MM.1S (cell line): ENCODE results near the gene SLC25A11.

Source experiments
- DNase-seq: peaks from one replicate; pipeline ENCODE4 v3.0.0-alpha.2; 2015
- H2AFZ ChIP-seq: fragments of 300-600 bp; sonication (generic); 2 replicates; pipeline ENCODE4 v1.6.0; 2016; ENCODE audit warnings: antibody characterized with exemption, low read length
- H3F3A ChIP-seq: fragments of 300-600 bp; sonication (generic); 2 replicates; pipeline ENCODE4 v1.6.1; 2016; ENCODE audit warnings: mild to moderate bottlenecking, antibody characterized with exemption, low read length, moderate library complexity, mixed read lengths; ENCODE audit not compliant: insufficient read depth
- H3K27ac ChIP-seq: fragments of 300-600 bp; sonication (generic); 2 replicates; pipeline ENCODE4 v1.5.1; 2016; ENCODE audit warnings: mild to moderate bottlenecking, low read length
- H3K27me3 ChIP-seq: fragments of 300-600 bp; sonication (generic); replicated peaks from 2 replicates; pipeline ENCODE4 v1.6.0; 2016; ENCODE audit warnings: low read length; ENCODE audit not compliant: insufficient read depth
- H3K36me3 ChIP-seq: fragments of 300-600 bp; sonication (generic); replicated peaks from 2 replicates; pipeline ENCODE4 v1.6.1; 2016; ENCODE audit warnings: mild to moderate bottlenecking, low read length, mixed read lengths; ENCODE audit not compliant: insufficient read depth
- H3K4me1 ChIP-seq: fragments of 300-600 bp; sonication (generic); 2 replicates; pipeline ENCODE4 v1.6.1; 2016; ENCODE audit warnings: low read length, mixed read lengths
- H3K4me2 ChIP-seq: fragments of 300-600 bp; sonication (generic); 2 replicates; pipeline ENCODE4 v1.6.0; 2016; ENCODE audit warnings: low read depth, low read length
- H3K4me3 ChIP-seq: fragments of 300-600 bp; sonication (generic); 2 replicates; pipeline ENCODE4 v1.5.1; 2016; ENCODE audit warnings: low read length, mixed read lengths
- H3K79me2 ChIP-seq: fragments of 300-600 bp; sonication (generic); 2 replicates; pipeline ENCODE4 v1.6.1; 2016; ENCODE audit warnings: mixed run types, low read length, mixed read lengths
- H3K9ac ChIP-seq: fragments of 300-600 bp; sonication (generic); 2 replicates; pipeline ENCODE4 v1.6.1; 2016; ENCODE audit warnings: low read length, mixed read lengths
- H3K9me2 ChIP-seq: fragments of 300-600 bp; sonication (generic); replicated peaks from 2 replicates; pipeline ENCODE4 v1.6.1; 2016; ENCODE audit warnings: mild to moderate bottlenecking, low read length, mixed read lengths; ENCODE audit not compliant: insufficient read depth
- H3K9me3 ChIP-seq: fragments of 300-600 bp; sonication (generic); replicated peaks from 2 replicates; pipeline ENCODE4 v1.6.1; 2016; ENCODE audit warnings: mild to moderate bottlenecking, low read length, mixed read lengths; ENCODE audit not compliant: insufficient read depth
- H4K20me1 ChIP-seq: fragments of 300-600 bp; sonication (generic); 2 replicates; pipeline ENCODE4 v1.6.1; 2016; ENCODE audit warnings: mild to moderate bottlenecking, low read length, moderate library complexity, mixed read lengths; ENCODE audit not compliant: insufficient read depth
- CTCF ChIP-seq: fragments of 300-600 bp; sonication (generic); IDR thresholded peaks from 2 replicates; pipeline ENCODE4 v1.5.1; 2016; ENCODE audit warnings: antibody characterized with exemption, low read length, mixed read lengths
- EZH2 ChIP-seq: fragments of 300-600 bp; sonication (generic); optimal IDR thresholded peaks from 2 replicates; pipeline ENCODE3; 2017; ENCODE audit warnings: low read depth, mild to moderate bottlenecking, antibody characterized with exemption, low read length, mixed read lengths
- EZH2phosphoT487 ChIP-seq: fragments of 300-600 bp; sonication (generic); IDR thresholded peaks from 2 replicates; pipeline ENCODE4 v1.6.1; 2018; ENCODE audit warnings: antibody characterized with exemption, low read length

The SLC25A11 gene

GRCh38 chr17:4895121-4895520 is 44.7 kb downstream of the SLC25A11 start:
- TF ChIP-seq EZH2 (no peak), EZH2phosphoT487 (no peak), CTCF (no peak)

DNA sequence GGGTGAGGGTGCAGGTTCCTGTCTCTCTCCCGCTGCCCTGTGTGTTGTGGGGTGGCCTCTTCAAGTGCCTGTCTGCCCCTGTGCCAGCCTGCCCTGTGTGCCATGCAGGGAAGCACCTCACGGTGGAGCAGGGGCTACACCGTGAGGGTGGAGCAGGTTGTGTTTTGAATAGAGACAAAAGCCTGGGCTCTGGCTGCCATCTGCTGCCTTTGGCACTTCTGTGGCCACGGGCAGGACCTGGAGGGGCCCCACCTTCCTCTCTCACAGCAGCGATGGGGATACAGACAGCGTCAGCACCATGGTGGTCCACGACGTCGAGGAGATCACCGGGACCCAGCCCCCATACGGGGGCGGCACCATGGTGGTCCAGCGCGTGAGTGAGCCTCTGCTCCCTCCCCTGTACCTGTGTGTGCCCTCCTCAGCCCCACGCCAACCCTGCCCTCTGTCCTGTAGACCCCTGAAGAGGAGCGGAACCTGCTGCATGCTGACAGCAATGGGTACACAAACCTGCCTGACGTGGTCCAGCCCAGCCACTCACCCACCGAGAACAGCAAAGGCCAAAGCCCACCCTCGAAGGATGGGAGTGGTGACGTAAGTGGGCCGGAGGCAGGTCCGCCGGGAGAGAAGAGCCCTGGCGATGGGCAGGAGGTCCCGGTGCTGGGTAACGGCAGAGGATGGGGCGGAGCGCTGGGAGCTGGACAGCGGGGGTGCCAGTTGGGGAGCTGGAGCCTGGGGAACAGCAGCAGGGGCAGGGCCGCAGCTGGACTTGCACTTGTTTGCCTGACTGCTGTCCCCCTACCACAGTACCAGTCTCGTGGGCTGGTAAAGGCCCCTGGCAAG is 45.9 kb downstream of the SLC25A11 start:
- H3K36me3 ChIP-seq = no peaks in the 10 kb centered on the region
- H3K79me2 ChIP-seq = no peaks in the 10 kb centered on the region
- H3K9ac ChIP-seq = no peak overlapping the region

More at GRCh38 chr17:4895121-4895520, 44.7 kb downstream of the SLC25A11 start:
- Histone ChIP-seq H3K4me2 (no peak overlapping the region), H3K9me2 (no peaks in the 10 kb centered on the region), H3K4me3 (no peak overlapping the region), H3K36me3 (no peaks in the 10 kb centered on the region), H3K27ac (no peak overlapping the region), H3K9ac (no peak overlapping the region), H3F3A (no peaks in the 10 kb centered on the region), H3K27me3 (no peaks in the 10 kb centered on the region), H3K4me1 (no peaks in the 10 kb centered on the region), H4K20me1 (no peaks in the 10 kb centered on the region), H2AFZ (no peak overlapping the region), H3K9me3 (no peaks in the 10 kb centered on the region), H3K79me2 (no peaks in the 10 kb centered on the region)
- no peak for DNase-seq

GRCh38 chr17:4893272-4893671 is 46.6 kb downstream of the SLC25A11 start:
- no peaks in the 10 kb centered on the region for H3K4me1 ChIP-seq
- H3K9me2 ChIP-seq = no peaks in the 10 kb centered on the region
- H3K36me3 ChIP-seq = no peaks in the 10 kb centered on the region
- H3K27ac ChIP-seq = no peak overlapping the region
- H3F3A ChIP-seq = no peaks in the 10 kb centered on the region
- no peaks in the 10 kb centered on the region for H3K9me3 ChIP-seq
- H3K27me3 ChIP-seq = no peaks in the 10 kb centered on the region
- no peaks in the 10 kb centered on the region for H4K20me1 ChIP-seq
- H3K4me2 ChIP-seq = no peak overlapping the region
- H3K79me2 ChIP-seq = no peaks in the 10 kb centered on the region
- no peak overlapping the region for H3K4me3 ChIP-seq
- H2AFZ ChIP-seq = no peak overlapping the region
- DNase-seq = no peak
- no peak overlapping the region for H3K9ac ChIP-seq
- TF ChIP-seq EZH2 (no peak), EZH2phosphoT487 (no peak), CTCF (no peak)

More for the DNA sequence above, 45.9 kb downstream of the SLC25A11 start:
- no peaks in the 10 kb centered on the region for H3K9me3 ChIP-seq
- no peak overlapping the region for H2AFZ ChIP-seq
- H3K4me3 ChIP-seq = no peak overlapping the region
- no peaks in the 10 kb centered on the region for H3K27me3 ChIP-seq
- H3F3A ChIP-seq = no peaks in the 10 kb centered on the region
- no peaks in the 10 kb centered on the region for H4K20me1 ChIP-seq
- no peaks in the 10 kb centered on the region for H3K4me1 ChIP-seq
- H3K9me2 ChIP-seq = no peaks in the 10 kb centered on the region
- no peak overlapping the region for H3K4me2 ChIP-seq
- H3K27ac ChIP-seq = no peak overlapping the region
- TF ChIP-seq CTCF (no peak), EZH2phosphoT487 (no peak), EZH2 (no peak)
- no peak for DNase-seq
